HUES48 (cell line): ENCODE results near the gene BOLA3.

ENCODE experiments used
- H3K27ac ChIP-seq: one replicate; pipeline ENCODE4 v1.7.0; 2013; ENCODE audit warnings: low read depth, low read length, inconsistent platforms
- H3K27me3 ChIP-seq: 2 replicates; pipeline ENCODE4 v1.6.1; 2013; ENCODE audit warnings: mild to moderate bottlenecking, low read length; ENCODE audit not compliant: control insufficient read depth, insufficient read depth
- H3K36me3 ChIP-seq: 2 replicates; pipeline ENCODE4 v1.6.1; 2013; ENCODE audit warnings: low read length; ENCODE audit not compliant: control insufficient read depth, insufficient read depth
- H3K4me1 ChIP-seq: 2 replicates; pipeline ENCODE4 v1.6.1; 2013; ENCODE audit warnings: mild to moderate bottlenecking, low read length; ENCODE audit not compliant: control insufficient read depth, insufficient read depth
- H3K4me3 ChIP-seq: 2 replicates; pipeline ENCODE4 v1.5.1; 2013; ENCODE audit warnings: mild to moderate bottlenecking, low read depth, low read length
- H3K9ac ChIP-seq: 2 replicates; pipeline ENCODE4 v1.6.1; 2013; ENCODE audit warnings: mild to moderate bottlenecking, low read depth, low read length, moderate library complexity
- H3K9me3 ChIP-seq: 2 replicates; pipeline ENCODE4 v1.6.1; 2013; ENCODE audit warnings: low read length; ENCODE audit not compliant: control insufficient read depth, insufficient read depth

The BOLA3 gene

DNA sequence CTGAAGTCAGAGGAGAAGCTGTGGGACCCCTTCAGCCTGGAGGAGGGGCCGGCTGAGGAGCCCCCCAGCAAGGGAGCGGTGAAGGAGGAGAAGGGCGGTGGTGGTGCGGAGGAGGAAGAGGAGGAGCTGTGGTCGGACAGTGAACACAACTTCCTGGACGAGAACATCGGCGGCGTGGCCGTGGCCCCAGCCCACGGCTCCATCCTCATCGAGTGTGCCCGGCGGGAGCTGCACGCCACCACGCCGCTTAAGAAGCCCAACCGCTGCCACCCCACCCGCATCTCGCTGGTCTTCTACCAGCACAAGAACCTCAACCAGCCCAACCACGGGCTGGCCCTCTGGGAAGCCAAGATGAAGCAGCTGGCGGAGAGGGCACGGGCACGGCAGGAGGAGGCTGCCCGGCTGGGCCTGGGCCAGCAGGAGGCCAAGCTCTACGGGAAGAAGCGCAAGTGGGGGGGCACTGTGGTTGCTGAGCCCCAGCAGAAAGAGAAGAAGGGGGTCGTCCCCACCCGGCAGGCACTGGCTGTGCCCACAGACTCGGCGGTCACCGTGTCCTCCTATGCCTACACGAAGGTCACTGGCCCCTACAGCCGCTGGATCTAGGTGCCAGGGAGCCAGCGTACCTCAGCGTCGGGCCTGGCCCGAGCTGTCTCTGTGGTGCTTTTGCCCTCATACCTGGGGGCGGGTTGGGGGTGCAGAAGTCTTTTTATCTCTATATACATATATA lies 46.0 kb downstream of the BOLA3 start:
- Histone ChIP-seq H3K36me3 (peaks cover 51% of the 10 kb centered on the region), H3K4me3 (no peak overlapping the region), H3K4me1 (peaks cover 8% of the 10 kb centered on the region), H3K9ac (no peak overlapping the region), H3K9me3 (no peaks in the 10 kb centered on the region), H3K27me3 (no peaks in the 10 kb centered on the region), H3K27ac (no peak overlapping the region)

DNA sequence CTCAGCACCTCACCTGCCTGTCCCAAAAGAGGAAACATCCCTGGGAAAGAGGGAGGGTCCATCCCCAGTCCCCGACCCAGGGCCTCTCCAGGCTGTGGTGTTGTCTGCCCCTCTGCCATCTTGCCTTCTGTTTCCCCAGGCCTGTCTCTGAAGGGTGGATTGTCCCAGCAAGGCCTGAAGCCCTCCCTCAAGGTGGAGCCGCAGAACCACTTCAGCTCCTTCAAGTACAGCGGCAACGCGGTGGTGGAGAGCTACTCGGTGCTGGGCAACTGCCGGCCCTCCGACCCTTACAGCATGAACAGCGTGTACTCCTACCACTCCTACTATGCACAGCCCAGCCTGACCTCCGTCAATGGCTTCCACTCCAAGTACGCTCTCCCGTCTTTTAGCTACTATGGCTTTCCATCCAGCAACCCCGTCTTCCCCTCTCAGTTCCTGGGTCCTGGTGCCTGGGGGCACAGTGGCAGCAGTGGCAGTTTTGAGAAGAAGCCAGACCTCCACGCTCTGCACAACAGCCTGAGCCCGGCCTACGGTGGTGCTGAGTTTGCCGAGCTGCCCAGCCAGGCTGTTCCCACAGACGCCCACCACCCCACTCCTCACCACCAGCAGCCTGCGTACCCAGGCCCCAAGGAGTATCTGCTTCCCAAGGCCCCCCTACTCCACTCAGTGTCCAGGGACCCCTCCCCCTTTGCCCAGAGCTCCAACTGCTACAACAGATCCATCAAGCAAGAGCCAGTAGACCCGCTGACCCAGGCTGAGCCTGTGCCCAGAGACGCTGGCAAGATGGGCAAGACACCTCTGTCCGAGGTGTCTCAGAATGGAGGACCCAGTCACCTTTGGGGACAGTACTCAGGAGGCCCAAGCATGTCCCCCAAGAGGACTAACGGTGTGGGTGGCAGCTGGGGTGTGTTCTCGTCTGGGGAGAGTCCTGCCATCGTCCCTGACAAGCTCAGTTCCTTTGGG lies 47.2 kb downstream of the BOLA3 start:
- Histone ChIP-seq H3K27ac (no peak overlapping the region), H3K9ac (no peak overlapping the region), H3K36me3 (peaks cover 57% of the 10 kb centered on the region), H3K4me1 (no peaks in the 10 kb centered on the region), H3K9me3 (no peaks in the 10 kb centered on the region), H3K27me3 (no peaks in the 10 kb centered on the region), H3K4me3 (no peak overlapping the region)

DNA sequence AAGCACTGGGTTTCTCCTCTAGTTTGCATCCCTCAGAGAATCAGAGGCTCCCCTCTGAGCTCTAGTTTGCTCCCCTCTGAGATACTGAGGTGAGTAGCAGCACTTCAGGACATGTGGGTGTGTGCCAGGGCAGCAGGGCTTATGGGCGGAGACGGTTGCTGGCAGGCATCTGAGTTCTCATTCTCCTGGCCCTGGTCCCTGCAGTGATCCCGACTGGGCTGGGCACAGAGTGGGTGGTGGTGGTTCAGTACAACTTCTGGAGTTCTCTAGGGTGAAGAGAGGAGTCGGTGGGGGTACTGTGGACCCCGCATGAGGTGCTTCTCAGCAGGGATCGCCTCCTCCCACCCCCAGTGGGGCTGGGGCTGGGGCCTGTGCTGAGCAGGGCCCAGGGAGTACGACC lies 47.9 kb downstream of the BOLA3 start:
- no peak overlapping the region for H3K9ac ChIP-seq
- H3K4me1 ChIP-seq: no peaks in the 10 kb centered on the region
- H3K27ac ChIP-seq: no peak overlapping the region
- H3K36me3 ChIP-seq: peaks cover 61% of the 10 kb centered on the region
- no peaks in the 10 kb centered on the region for H3K27me3 ChIP-seq
- H3K9me3 ChIP-seq: no peaks in the 10 kb centered on the region
- no peak overlapping the region for H3K4me3 ChIP-seq

- Histone ChIP-seq H3K27me3 (no peaks in the 10 kb centered on the region), H3K9me3 (no peaks in the 10 kb centered on the region), H3K36me3 (peaks cover 61% of the 10 kb centered on the region), H3K4me3 (no peak overlapping the region), H3K4me1 (no peaks in the 10 kb centered on the region), H3K27ac (no peak overlapping the region), H3K9ac (no peak overlapping the region)
Measured at GRCh38 chr2:74099271-74099670, 48.4 kb downstream of the BOLA3 start.

DNA sequence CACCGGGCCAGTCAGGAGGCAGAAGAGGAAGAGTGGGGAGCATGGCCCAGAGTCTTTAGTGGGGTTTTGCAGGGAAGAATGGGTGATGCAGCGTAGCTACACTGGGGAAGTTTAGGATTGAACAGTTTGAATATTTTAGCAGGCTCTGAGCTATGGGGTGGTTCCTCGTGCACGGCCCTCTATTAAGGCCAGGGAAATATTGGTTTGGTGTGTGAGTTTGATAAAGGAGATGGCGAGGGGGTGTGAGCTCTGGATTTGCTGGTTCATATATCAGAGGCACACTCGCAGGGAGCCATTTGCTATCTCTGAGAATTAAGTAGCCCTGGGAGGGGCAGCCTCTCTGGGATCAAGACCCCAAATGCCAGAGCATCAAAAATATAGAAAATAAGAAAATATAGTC lies 50.1 kb downstream of the BOLA3 start:
- H3K27ac ChIP-seq: no peak overlapping the region
- no peaks in the 10 kb centered on the region for H3K4me1 ChIP-seq
- no peak overlapping the region for H3K4me3 ChIP-seq
- peaks cover 72% of the 10 kb centered on the region for H3K36me3 ChIP-seq
- H3K27me3 ChIP-seq: no peaks in the 10 kb centered on the region
- no peak overlapping the region for H3K9ac ChIP-seq
- H3K9me3 ChIP-seq: no peaks in the 10 kb centered on the region

- Histone ChIP-seq H3K9me3 (no peaks in the 10 kb centered on the region), H3K36me3 (peaks cover 69% of the 10 kb centered on the region), H3K27me3 (no peaks in the 10 kb centered on the region), H3K4me3 (no peak overlapping the region), H3K4me1 (no peaks in the 10 kb centered on the region), H3K9ac (no peak overlapping the region), H3K27ac (no peak overlapping the region)
Measured at GRCh38 chr2:74096052-74096451, 51.7 kb downstream of the BOLA3 start.

DNA sequence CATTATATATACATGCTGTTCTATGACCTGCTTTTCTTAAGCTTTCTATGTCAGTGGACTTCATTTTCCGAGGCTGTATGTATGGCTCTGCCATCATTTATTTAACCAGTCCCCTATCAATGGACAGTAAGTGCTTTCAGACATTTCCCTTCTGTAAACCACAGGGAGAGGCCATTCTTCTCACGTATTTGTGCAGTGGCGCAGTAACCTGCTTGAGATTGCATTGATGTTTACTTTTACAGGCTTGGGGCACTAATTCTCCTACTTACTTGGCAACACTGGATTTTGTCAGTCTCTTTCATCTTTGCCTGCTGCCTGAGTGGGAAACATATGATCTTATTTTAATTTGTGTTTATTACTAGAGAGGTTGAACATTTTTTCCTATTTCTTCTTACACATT lies 52.1 kb downstream of the BOLA3 start:
- no peak overlapping the region for H3K9ac ChIP-seq
- no peaks in the 10 kb centered on the region for H3K9me3 ChIP-seq
- H3K4me3 ChIP-seq: no peak overlapping the region
- H3K27ac ChIP-seq: no peak overlapping the region
- peaks cover 69% of the 10 kb centered on the region for H3K36me3 ChIP-seq
- no peaks in the 10 kb centered on the region for H3K27me3 ChIP-seq
- H3K4me1 ChIP-seq: no peaks in the 10 kb centered on the region

GRCh38 chr2:74094291-74094690 lies 53.4 kb downstream of the BOLA3 start:
- Histone ChIP-seq H3K36me3 (peaks cover 66% of the 10 kb centered on the region), H3K9ac (no peak overlapping the region), H3K9me3 (no peaks in the 10 kb centered on the region), H3K27ac (no peak overlapping the region), H3K4me1 (no peaks in the 10 kb centered on the region), H3K4me3 (no peak overlapping the region), H3K27me3 (no peaks in the 10 kb centered on the region)

GRCh38 chr2:74093840-74094239 lies 53.9 kb downstream of the BOLA3 start:
- Histone ChIP-seq H3K4me1 (no peaks in the 10 kb centered on the region), H3K36me3 (peaks cover 62% of the 10 kb centered on the region)

GRCh38 chr2:74093426-74093825 lies 54.3 kb downstream of the BOLA3 start:
- Histone ChIP-seq H3K36me3 (peaks cover 59% of the 10 kb centered on the region), H3K9ac (no peak overlapping the region)

More at GRCh38 chr2:74093840-74094239, 53.9 kb downstream of the BOLA3 start:
- no peaks in the 10 kb centered on the region for H3K9me3 ChIP-seq
- no peak overlapping the region for H3K4me3 ChIP-seq
- H3K27me3 ChIP-seq: no peaks in the 10 kb centered on the region
- no peak overlapping the region for H3K27ac ChIP-seq
- H3K9ac ChIP-seq: no peak overlapping the region

GRCh38 chr2:74092275-74092674 lies 55.4 kb downstream of the BOLA3 start:
- H3K4me1 ChIP-seq: no peaks in the 10 kb centered on the region
- no peaks in the 10 kb centered on the region for H3K9me3 ChIP-seq
- no peak overlapping the region for H3K4me3 ChIP-seq
- no peak overlapping the region for H3K9ac ChIP-seq
- peaks cover 66% of the 10 kb centered on the region for H3K36me3 ChIP-seq
- no peak overlapping the region for H3K27ac ChIP-seq
- H3K27me3 ChIP-seq: no peaks in the 10 kb centered on the region

More at GRCh38 chr2:74093426-74093825, 54.3 kb downstream of the BOLA3 start:
- Histone ChIP-seq H3K4me3 (no peak overlapping the region), H3K27ac (no peak overlapping the region), H3K27me3 (no peaks in the 10 kb centered on the region), H3K4me1 (no peaks in the 10 kb centered on the region), H3K9me3 (no peaks in the 10 kb centered on the region)
